Measurements from ENCODE around the gene CLDN6. TPM values are rescaled to one million over a fixed set of nuclear protein-coding genes. Genes with fewer than 3 reads are reported as not detected.

Gene CLDN6
- total RNA-seq, 1 experiment from 2014 or later = not detected

- no peak for DNase-seq (ENCODE audit: low read depth)
Measured at GRCh38 chr16:2973093-2973492, 44.9 kb downstream of the CLDN6 start.

- no peak for DNase-seq (ENCODE audit: low read depth)
Measured at GRCh38 chr16:2971985-2972784, 45.8 kb downstream of the CLDN6 start.

- no peak for DNase-seq (ENCODE audit: low read depth)
Measured at GRCh38 chr16:2971134-2971984, 46.6 kb downstream of the CLDN6 start.

GRCh38 chr16:2970563-2970962 is 47.4 kb downstream of the CLDN6 start:
- no peak for DNase-seq (ENCODE audit: low read depth)

GRCh38 chr16:2969545-2970521 is 48.1 kb downstream of the CLDN6 start:
- peak; percentile 78 for DNase-seq (ENCODE audit: low read depth)

GRCh38 chr16:2968738-2969544 is 49.0 kb downstream of the CLDN6 start, which contains the start of gene PAQR4:
Gene PAQR4 (plus strand): TSS chr16:2969348. CDS start chr16:2969675, 327 bp downstream.
- peak; percentile 87 for DNase-seq (ENCODE audit: low read depth)

- no peak for DNase-seq (ENCODE audit: low read depth)
Measured at GRCh38 chr16:2968368-2968737, 49.6 kb downstream of the CLDN6 start.

- DNase-seq (ENCODE audit: low read depth) = no peak
Measured at GRCh38 chr16:2967721-2968161, 50.2 kb downstream of the CLDN6 start.

- no peak for DNase-seq (ENCODE audit: low read depth)
Measured at GRCh38 chr16:2967211-2967631, 50.8 kb downstream of the CLDN6 start.

GRCh38 chr16:2966808-2967191 is 51.2 kb downstream of the CLDN6 start:
- DNase-seq (ENCODE audit: low read depth) = no peak

GRCh38 chr16:2966043-2966807 is 51.8 kb downstream of the CLDN6 start:
- DNase-seq (ENCODE audit: low read depth) = no peak

Small RNA genes within 50 kb of the gene (small RNA-seq; reads per million reads assigned to genes)
- not detected for gene LINC00514

Other genes with a start within 250 kb of the CLDN6 start
- 159 and 224 TPM in 2 replicates for gene ELOB, start 240.9 kb downstream of the CLDN6 start, total RNA-seq (2014; rRNA removed; shearing (Covaris generic))
- not detected in 2 replicates for gene PRSS33, start 230.6 kb downstream of the CLDN6 start, total RNA-seq (2014; rRNA removed; shearing (Covaris generic))
- gene PRSS41, start 219.7 kb downstream of the CLDN6 start, total RNA-seq (2014; rRNA removed; shearing (Covaris generic)) = not detected in 2 replicates
- not detected in 2 replicates for gene PRSS21, start 200.9 kb downstream of the CLDN6 start, total RNA-seq (2014; rRNA removed; shearing (Covaris generic))
- gene ZG16B, start 187.9 kb downstream of the CLDN6 start, total RNA-seq (2014; rRNA removed; shearing (Covaris generic)) = 0.20 and 0.47 TPM in 2 replicates
- not detected in 2 replicates for gene PRSS22, start 160.0 kb downstream of the CLDN6 start, total RNA-seq (2014; rRNA removed; shearing (Covaris generic))
- 33.2 and 34.5 TPM in 2 replicates for gene FLYWCH2, start 135.0 kb downstream of the CLDN6 start, total RNA-seq (2014; rRNA removed; shearing (Covaris generic))
- gene FLYWCH1, start 106.3 kb downstream of the CLDN6 start, total RNA-seq (2014; rRNA removed; shearing (Covaris generic)) = 21.0 and 25.8 TPM in 2 replicates
- gene KREMEN2, start 53.9 kb downstream of the CLDN6 start, total RNA-seq (2014; rRNA removed; shearing (Covaris generic)) = 2.4 and 2.5 TPM in 2 replicates
- 47.9 TPM in 2 replicates for gene PAQR4, start 48.8 kb downstream of the CLDN6 start, total RNA-seq (2014; rRNA removed; shearing (Covaris generic))
- gene PKMYT1, start 37.7 kb downstream of the CLDN6 start, total RNA-seq (2014; rRNA removed; shearing (Covaris generic)) = 37.6 and 46.9 TPM in 2 replicates
- gene CLDN9, start 5.3 kb downstream of the CLDN6 start, total RNA-seq (2014; rRNA removed; shearing (Covaris generic)) = not detected in 2 replicates
- gene TNFRSF12A, start 2.2 kb upstream of the CLDN6 start, total RNA-seq (2014; rRNA removed; shearing (Covaris generic)) = 411 and 496 TPM in 2 replicates
- 246 and 370 TPM in 2 replicates for gene HCFC1R1, start 5.8 kb upstream of the CLDN6 start, total RNA-seq (2014; rRNA removed; shearing (Covaris generic))
- 56.9 and 64.6 TPM in 2 replicates for gene THOC6, start 5.9 kb upstream of the CLDN6 start, total RNA-seq (2014; rRNA removed; shearing (Covaris generic))
- not detected in 2 replicates for gene BICDL2, start 18.8 kb upstream of the CLDN6 start, total RNA-seq (2014; rRNA removed; shearing (Covaris generic))
- gene MMP25, start 28.4 kb upstream of the CLDN6 start, total RNA-seq (2014; rRNA removed; shearing (Covaris generic)) = 0.05 and 0.20 TPM in 2 replicates
- gene IL32, start 47.5 kb upstream of the CLDN6 start, total RNA-seq (2014; rRNA removed; shearing (Covaris generic)) = 1.6 and 2.5 TPM in 2 replicates
- gene ZSCAN10, start 81.1 kb upstream of the CLDN6 start, total RNA-seq (2014; rRNA removed; shearing (Covaris generic)) = not detected in 2 replicates
- gene ZNF205, start 94.4 kb upstream of the CLDN6 start, total RNA-seq (2014; rRNA removed; shearing (Covaris generic)) = 15.3 and 16.6 TPM in 2 replicates
- gene ZNF213, start 116.8 kb upstream of the CLDN6 start, total RNA-seq (2014; rRNA removed; shearing (Covaris generic)) = 3.8 and 4.6 TPM in 2 replicates
- not detected in 2 replicates for gene OR1F1, start 170.0 kb upstream of the CLDN6 start, total RNA-seq (2014; rRNA removed; shearing (Covaris generic))
- 12.5 and 13.2 TPM in 2 replicates for gene ZNF200, start 217.0 kb upstream of the CLDN6 start, total RNA-seq (2014; rRNA removed; shearing (Covaris generic))
- gene MEFV, start 238.4 kb upstream of the CLDN6 start, total RNA-seq (2014; rRNA removed; shearing (Covaris generic)) = 0.03 TPM in 1 of 2 replicates, not detected in the other